Epithelial cell of esophagus (primary cell): ENCODE measurements around the gene PPM1K.
A peak's percentile ranks its signal among the peaks of the same experiment; 100 is the strongest.

Source experiments
- DNase-seq: peaks from one replicate; pipeline ENCODE4 v3.0.0; 2010; ENCODE audit warnings: low read depth
- H3K4me3 ChIP-seq: 2 replicates; pipeline ENCODE4 v1.5.1; 2011; ENCODE audit warnings: mild to moderate bottlenecking, low read length, control low read depth
- TF ChIP-seq, protein P1 (sequence below): IDR thresholded peaks from 2 replicates; pipeline ENCODE4 v1.5.1; 2011; ENCODE audit warnings: low read depth, mild to moderate bottlenecking, low read length, control low read depth, inconsistent platforms; ENCODE audit not compliant: insufficient read depth; ENCODE audit errors: missing control alignments

The PPM1K gene

GRCh38 chr4:88219099-88219498 lies 65.3 kb downstream of the PPM1K start:
- H3K4me3 ChIP-seq, result no peak overlapping the region
- TF ChIP-seq, protein P1, sequence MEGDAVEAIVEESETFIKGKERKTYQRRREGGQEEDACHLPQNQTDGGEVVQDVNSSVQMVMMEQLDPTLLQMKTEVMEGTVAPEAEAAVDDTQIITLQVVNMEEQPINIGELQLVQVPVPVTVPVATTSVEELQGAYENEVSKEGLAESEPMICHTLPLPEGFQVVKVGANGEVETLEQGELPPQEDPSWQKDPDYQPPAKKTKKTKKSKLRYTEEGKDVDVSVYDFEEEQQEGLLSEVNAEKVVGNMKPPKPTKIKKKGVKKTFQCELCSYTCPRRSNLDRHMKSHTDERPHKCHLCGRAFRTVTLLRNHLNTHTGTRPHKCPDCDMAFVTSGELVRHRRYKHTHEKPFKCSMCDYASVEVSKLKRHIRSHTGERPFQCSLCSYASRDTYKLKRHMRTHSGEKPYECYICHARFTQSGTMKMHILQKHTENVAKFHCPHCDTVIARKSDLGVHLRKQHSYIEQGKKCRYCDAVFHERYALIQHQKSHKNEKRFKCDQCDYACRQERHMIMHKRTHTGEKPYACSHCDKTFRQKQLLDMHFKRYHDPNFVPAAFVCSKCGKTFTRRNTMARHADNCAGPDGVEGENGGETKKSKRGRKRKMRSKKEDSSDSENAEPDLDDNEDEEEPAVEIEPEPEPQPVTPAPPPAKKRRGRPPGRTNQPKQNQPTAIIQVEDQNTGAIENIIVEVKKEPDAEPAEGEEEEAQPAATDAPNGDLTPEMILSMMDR, result peak; percentile 55
- peak; percentile 60 for DNase-seq

- H3K4me3 ChIP-seq, result no peak overlapping the region
Measured at GRCh38 chr4:88217169-88217568, 67.2 kb downstream of the PPM1K start.

DNA sequence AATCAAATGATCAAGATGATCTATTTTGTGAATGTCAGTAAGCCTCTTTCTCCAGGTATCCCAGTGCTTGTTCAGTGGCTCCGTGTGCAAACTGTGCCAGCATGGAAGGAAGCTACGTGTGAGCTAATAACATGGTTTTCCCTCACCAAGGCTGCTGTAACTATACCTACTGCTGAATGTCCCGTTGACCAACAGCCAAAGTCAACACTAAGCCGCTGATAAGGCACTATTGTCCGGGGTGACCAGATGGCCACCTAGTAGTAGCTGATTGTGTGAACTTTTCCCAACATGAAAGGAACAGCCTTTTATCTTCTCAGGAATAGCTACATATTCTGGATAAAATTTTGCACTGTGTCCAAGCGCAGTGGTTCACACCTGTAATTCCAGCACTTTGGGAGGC lies 68.0 kb downstream of the PPM1K start:
- no peak overlapping the region for H3K4me3 ChIP-seq
- no peak for DNase-seq
- TF ChIP-seq, protein P1, result no peak

More at GRCh38 chr4:88217169-88217568, 67.2 kb downstream of the PPM1K start:
- TF ChIP-seq, protein P1, result no peak
- no peak for DNase-seq

DNA sequence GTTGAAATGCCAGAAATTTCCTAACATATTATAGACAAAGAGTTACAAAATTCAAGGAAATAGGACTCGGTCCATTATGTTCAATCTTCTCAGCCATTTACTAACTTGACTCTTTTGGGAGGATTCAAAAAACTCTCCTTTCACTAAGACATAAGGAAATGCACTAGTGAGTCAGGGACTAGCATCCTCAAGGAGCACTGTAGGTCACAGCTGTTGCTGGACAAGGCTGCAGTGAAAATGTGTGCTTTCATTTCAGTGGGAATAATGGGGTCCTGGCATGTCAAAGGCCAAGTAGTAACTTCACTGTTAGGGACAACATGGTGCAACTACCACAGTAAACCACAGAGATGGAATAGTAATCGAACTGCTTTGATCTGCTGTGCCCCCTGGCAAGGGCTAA lies 69.0 kb downstream of the PPM1K start:
- no peak overlapping the region for H3K4me3 ChIP-seq
- TF ChIP-seq, protein P1, result no peak
- DNase-seq, result no peak

GRCh38 chr4:88212253-88212561 lies 72.2 kb downstream of the PPM1K start:
- H3K4me3 ChIP-seq, result no peak overlapping the region
- no peak for DNase-seq
- TF ChIP-seq, protein P1, result no peak

GRCh38 chr4:88211473-88212252 lies 72.7 kb downstream of the PPM1K start:
- no peak overlapping the region for H3K4me3 ChIP-seq
- TF ChIP-seq, protein P1, result peak; percentile 55
- peak; percentile 50 for DNase-seq

GRCh38 chr4:88208156-88208555 lies 76.2 kb downstream of the PPM1K start:
- no peak for DNase-seq
- H3K4me3 ChIP-seq, result no peak overlapping the region
- TF ChIP-seq, protein P1, result no peak
